Measurements from ENCODE around the gene TSC22D3. TPM values are rescaled to one million over a fixed set of nuclear protein-coding genes. Genes with fewer than 3 reads are reported as not detected.

The TSC22D3 gene
- total RNA-seq, 2 experiments from 2014 or later = 29.3 to 35.6 TPM

DNA sequence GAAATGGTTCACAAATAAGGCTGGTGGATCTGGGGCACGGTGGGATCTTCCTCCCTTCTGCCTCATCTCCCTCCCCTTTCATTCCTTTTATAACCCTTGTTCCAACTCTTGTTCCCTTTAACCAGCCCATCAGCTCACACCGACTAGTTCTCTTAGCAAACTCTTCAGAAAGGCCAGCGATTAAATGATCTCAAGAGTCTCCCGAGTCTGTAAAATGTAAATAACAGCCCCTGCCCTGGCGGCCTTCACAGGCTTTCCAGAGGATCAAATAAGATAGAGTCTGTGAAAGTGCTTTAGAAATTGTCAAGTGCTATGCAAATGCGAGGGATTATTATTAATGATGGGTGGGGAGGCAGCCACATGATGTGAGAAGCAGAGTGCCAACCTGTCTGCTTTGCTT, 27.1 kb downstream of the TSC22D3 start:
- DNase-seq (ENCODE audit: low spot score) = no peak
- TF ChIP-seq, protein P1, sequence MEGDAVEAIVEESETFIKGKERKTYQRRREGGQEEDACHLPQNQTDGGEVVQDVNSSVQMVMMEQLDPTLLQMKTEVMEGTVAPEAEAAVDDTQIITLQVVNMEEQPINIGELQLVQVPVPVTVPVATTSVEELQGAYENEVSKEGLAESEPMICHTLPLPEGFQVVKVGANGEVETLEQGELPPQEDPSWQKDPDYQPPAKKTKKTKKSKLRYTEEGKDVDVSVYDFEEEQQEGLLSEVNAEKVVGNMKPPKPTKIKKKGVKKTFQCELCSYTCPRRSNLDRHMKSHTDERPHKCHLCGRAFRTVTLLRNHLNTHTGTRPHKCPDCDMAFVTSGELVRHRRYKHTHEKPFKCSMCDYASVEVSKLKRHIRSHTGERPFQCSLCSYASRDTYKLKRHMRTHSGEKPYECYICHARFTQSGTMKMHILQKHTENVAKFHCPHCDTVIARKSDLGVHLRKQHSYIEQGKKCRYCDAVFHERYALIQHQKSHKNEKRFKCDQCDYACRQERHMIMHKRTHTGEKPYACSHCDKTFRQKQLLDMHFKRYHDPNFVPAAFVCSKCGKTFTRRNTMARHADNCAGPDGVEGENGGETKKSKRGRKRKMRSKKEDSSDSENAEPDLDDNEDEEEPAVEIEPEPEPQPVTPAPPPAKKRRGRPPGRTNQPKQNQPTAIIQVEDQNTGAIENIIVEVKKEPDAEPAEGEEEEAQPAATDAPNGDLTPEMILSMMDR (conservative IDR thresholded peaks at IDR 0.05; ENCODE audit: low read length) = no peak
- TF ChIP-seq EZH2phosphoT487 (IDR thresholded peaks at IDR 0.05; ENCODE audit: borderline replicate concordance, low read depth, low read length) = no peak
- CTCF ChIA-PET (ENCODE audit: unreplicated experiment) = no interaction called here
- intact Hi-C loops (cut with micrococcal nuclease; ENCODE audit: unreplicated experiment) = no loop called here
- no peaks in the 10 kb centered on the region for H4K20me1 ChIP-seq (ENCODE audit: insufficient read depth, low read length)
- H3K27ac ChIP-seq (ENCODE audit: low read depth, low read length, poor library complexity, severe bottlenecking) = no peak overlapping the region
- no peak overlapping the region for H2AFZ ChIP-seq (ENCODE audit: low read length)
- no peak overlapping the region for H3K4me3 ChIP-seq (ENCODE audit: low read depth, low read length, poor library complexity, severe bottlenecking)
- no peaks in the 10 kb centered on the region for H3K9me2 ChIP-seq (ENCODE audit: insufficient read depth, low read length)
- no peaks in the 10 kb centered on the region for H3K9me3 ChIP-seq (ENCODE audit: low read length)
- H3K4me2 ChIP-seq (ENCODE audit: low read length) = no peak overlapping the region
- no TSS peak for BruUV-seq (replicated peaks)
- no peaks in the 10 kb centered on the region for H3K4me1 ChIP-seq (ENCODE audit: insufficient read depth, low read length, poor library complexity, severe bottlenecking)
- H3K79me2 ChIP-seq (ENCODE audit: insufficient read depth, low read depth, low read length) = no peaks in the 10 kb centered on the region
- no peaks in the 10 kb centered on the region for H3K36me3 ChIP-seq (ENCODE audit: insufficient read depth, low read length)
- POLR2A ChIA-PET = interaction anchor here (0.5 to 0.8 kb wide), 2 partner anchors 70 to 198 kb away, joined by 3 to 4 read pairs; no protein-coding TSS in a partner anchor

DNA sequence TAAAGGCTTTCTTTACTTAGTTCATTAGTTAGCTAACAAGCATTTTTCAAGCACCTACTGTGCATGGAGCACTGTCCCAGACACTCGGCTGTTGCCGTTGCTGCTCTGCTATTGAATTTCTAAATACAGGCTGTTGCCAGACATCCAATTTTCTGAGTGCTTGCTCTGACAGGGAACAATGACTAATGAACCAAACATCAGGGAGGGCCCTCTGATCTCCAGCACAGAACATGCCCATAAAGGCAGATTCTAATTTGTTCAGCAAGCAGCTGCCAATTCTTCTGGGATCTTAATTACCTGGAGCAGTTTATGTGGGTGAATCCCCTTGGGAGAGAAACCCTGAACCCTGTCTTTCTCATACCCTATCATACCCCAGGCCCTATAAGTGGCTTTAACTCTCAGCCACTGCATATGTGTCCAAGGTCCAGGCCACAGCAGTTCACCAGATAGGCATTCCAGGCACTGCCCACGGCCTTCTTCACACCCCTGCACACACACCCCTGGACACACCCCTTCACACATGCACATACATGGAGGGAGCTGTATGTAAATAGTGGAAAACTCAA, 27.9 kb downstream of the TSC22D3 start:
- Histone ChIP-seq H3K4me3 (ENCODE audit: low read depth, low read length, poor library complexity, severe bottlenecking) (no peak overlapping the region), H3K27ac (ENCODE audit: low read depth, low read length, poor library complexity, severe bottlenecking) (no peak overlapping the region), H3K4me1 (ENCODE audit: insufficient read depth, low read length, poor library complexity, severe bottlenecking) (no peaks in the 10 kb centered on the region), H3K36me3 (ENCODE audit: insufficient read depth, low read length) (no peaks in the 10 kb centered on the region), H3K9me2 (ENCODE audit: insufficient read depth, low read length) (no peaks in the 10 kb centered on the region), H3K9me3 (ENCODE audit: low read length) (no peaks in the 10 kb centered on the region), H3K4me2 (ENCODE audit: low read length) (no peak overlapping the region), H4K20me1 (ENCODE audit: insufficient read depth, low read length) (no peaks in the 10 kb centered on the region), H2AFZ (ENCODE audit: low read length) (no peak overlapping the region), H3K79me2 (ENCODE audit: insufficient read depth, low read depth, low read length) (no peaks in the 10 kb centered on the region)
- ChIA-PET POLR2A (interaction anchor here (0.5 to 1.1 kb wide), 2 partner anchors 9 to 197 kb away, joined by 3 read pairs; no protein-coding TSS in a partner anchor), CTCF (ENCODE audit: unreplicated experiment) (no interaction called here)
- no TSS peak for BruUV-seq (replicated peaks)
- no peak for DNase-seq (ENCODE audit: low spot score)
- intact Hi-C loops (cut with micrococcal nuclease; ENCODE audit: unreplicated experiment) = no loop called here
- no peak for TF ChIP-seq EZH2phosphoT487 (IDR thresholded peaks at IDR 0.05; ENCODE audit: borderline replicate concordance, low read depth, low read length)

DNA sequence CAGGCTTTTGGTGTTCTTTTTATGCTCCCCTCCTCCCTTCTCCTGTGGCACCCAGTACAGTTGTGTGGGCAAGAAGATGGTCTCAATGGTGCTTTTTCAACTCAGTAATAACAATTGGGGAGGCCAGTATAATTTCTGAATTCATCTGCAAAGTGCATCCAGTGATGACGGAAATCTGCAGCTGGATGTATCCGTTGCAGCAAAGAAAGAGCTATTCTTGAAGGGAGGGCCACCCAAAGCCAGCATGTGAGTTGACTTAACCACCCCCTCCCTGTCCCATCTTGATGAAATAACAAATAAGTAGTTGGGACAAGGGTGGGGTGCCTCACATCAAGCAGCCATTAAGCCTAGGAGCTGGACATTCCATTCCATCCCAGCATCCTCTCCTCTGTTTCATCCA, 30.7 kb downstream of the TSC22D3 start:
- intact Hi-C loops (cut with micrococcal nuclease; ENCODE audit: unreplicated experiment) = no loop called here
- no peak overlapping the region for H3K27ac ChIP-seq (ENCODE audit: low read depth, low read length, poor library complexity, severe bottlenecking)
- no TSS peak for BruUV-seq (replicated peaks)
- H3K4me1 ChIP-seq (ENCODE audit: insufficient read depth, low read length, poor library complexity, severe bottlenecking) = no peaks in the 10 kb centered on the region
- H3K9me2 ChIP-seq (ENCODE audit: insufficient read depth, low read length) = no peaks in the 10 kb centered on the region
- no peak overlapping the region for H2AFZ ChIP-seq (ENCODE audit: low read length)
- POLR2A ChIA-PET = no interaction called here
- no peak for DNase-seq (ENCODE audit: low spot score)
- no peak overlapping the region for H3K4me2 ChIP-seq (ENCODE audit: low read length)
- TF ChIP-seq EZH2phosphoT487 (IDR thresholded peaks at IDR 0.05; ENCODE audit: borderline replicate concordance, low read depth, low read length) = no peak
- TF ChIP-seq, protein P1 (conservative IDR thresholded peaks at IDR 0.05; ENCODE audit: low read length) = no peak
- no peaks in the 10 kb centered on the region for H3K36me3 ChIP-seq (ENCODE audit: insufficient read depth, low read length)
- no peaks in the 10 kb centered on the region for H3K9me3 ChIP-seq (ENCODE audit: low read length)
- no peaks in the 10 kb centered on the region for H4K20me1 ChIP-seq (ENCODE audit: insufficient read depth, low read length)
- no peaks in the 10 kb centered on the region for H3K79me2 ChIP-seq (ENCODE audit: insufficient read depth, low read depth, low read length)
- no peak overlapping the region for H3K4me3 ChIP-seq (ENCODE audit: low read depth, low read length, poor library complexity, severe bottlenecking)
- CTCF ChIA-PET (ENCODE audit: unreplicated experiment) = no interaction called here
